ENCODE results near the gene INSIG1. TPM values are rescaled to one million over a fixed set of nuclear protein-coding genes. Genes with fewer than 3 reads are reported as not detected.

The INSIG1 gene
- total and polyA plus RNA-seq, 4 donors: 54.2 to 264 (median 119) TPM

DNA sequence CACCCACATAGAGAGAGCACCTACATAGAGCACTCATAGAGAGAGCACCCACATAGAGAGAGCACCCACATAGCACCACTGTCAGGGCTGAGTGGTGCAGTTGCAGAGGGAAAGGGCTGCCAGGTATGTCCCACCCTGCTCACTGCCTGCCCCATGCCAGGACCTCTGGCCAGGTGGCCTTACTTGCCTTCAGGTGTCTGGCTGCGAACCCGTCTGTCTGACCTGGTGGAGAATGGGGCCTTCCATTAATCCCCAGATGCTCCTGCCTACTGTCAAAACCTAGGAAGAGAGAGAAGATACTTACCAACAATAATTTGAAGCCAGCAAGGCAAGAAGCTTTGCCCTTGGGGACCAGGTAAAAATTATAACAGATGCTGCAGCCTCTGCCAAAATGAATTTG is 51.1 kb downstream of the INSIG1 start:
- no peak overlapping the region for H3K4me3 ChIP-seq
- TF ChIP-seq, protein P1, sequence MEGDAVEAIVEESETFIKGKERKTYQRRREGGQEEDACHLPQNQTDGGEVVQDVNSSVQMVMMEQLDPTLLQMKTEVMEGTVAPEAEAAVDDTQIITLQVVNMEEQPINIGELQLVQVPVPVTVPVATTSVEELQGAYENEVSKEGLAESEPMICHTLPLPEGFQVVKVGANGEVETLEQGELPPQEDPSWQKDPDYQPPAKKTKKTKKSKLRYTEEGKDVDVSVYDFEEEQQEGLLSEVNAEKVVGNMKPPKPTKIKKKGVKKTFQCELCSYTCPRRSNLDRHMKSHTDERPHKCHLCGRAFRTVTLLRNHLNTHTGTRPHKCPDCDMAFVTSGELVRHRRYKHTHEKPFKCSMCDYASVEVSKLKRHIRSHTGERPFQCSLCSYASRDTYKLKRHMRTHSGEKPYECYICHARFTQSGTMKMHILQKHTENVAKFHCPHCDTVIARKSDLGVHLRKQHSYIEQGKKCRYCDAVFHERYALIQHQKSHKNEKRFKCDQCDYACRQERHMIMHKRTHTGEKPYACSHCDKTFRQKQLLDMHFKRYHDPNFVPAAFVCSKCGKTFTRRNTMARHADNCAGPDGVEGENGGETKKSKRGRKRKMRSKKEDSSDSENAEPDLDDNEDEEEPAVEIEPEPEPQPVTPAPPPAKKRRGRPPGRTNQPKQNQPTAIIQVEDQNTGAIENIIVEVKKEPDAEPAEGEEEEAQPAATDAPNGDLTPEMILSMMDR (IDR thresholded peaks at IDR 0.05; ENCODE audit: control extremely low read depth, extremely low read depth): no peak
- H3K4me1 ChIP-seq (ENCODE audit: control insufficient read depth in 5 of 5, insufficient read depth in 5 of 5, low read length in 5 of 5): peaks cover 0 to 5% (median 0%) of the 10 kb centered on the region in 5 donors
- DNase-seq: no peak
- no peak for ATAC-seq (ENCODE audit: insufficient read depth, low FRiP score)
- WGBS, 2 donors: 82 to 88% methylated on average over 2 of the region's 2 CpGs
- H3K27ac ChIP-seq (ENCODE audit: low read depth in 1 of 2, low read length in 1 of 2): no peak overlapping the region
- peaks cover 0 to 6% (median 6%) of the 10 kb centered on the region in 3 donors for H3K27me3 ChIP-seq (ENCODE audit: control insufficient read depth in 3 of 3, insufficient read depth in 3 of 3, low read length in 2 of 3)
- no peaks in the 10 kb centered on the region for H3K36me3 ChIP-seq (ENCODE audit: control insufficient read depth in 4 of 4, insufficient read depth in 4 of 4, low read length in 4 of 4)
- H3K9ac ChIP-seq (ENCODE audit: insufficient read depth in 1 of 2, low read length in 2 of 2): no peak overlapping the region
- no peaks in the 10 kb centered on the region for H3K9me3 ChIP-seq (ENCODE audit: control insufficient read depth in 4 of 4, insufficient read depth in 3 of 4, low read length in 3 of 4)

DNA sequence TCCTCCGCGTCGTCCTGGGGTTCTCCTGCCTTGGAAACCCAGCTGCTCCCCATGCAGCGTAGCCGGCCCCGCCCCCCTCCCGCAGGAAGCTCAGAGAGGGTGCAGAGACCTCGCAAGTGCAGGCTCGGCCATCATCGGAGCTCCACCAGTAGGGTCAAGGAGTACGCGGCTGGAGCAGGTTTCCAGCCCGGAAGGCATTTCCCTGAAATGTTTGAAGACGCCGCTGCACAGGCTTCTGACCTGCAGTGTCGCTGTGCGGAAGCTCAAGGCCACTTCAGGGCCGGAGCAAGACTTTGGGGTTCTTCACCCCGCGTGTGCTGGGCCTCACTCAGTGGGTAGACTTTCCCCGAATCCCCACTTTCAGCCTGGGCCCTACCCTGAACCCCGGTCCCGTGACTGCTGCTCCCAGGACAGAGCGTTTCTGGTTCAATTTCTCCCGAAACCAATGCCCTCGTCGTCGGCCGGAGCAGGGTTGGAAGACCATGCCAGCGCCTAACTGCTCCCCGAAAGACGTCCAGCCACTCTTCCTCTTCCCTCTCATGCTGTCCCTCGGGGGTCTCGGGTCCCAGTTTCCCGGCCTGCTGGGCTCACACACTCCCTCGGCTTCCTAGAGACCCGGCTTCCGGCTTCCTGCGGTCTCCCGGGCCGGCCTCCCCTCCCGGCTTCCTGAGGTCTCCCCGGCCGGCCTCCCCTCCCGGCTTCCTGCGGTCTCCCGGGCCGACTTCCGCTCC is 52.1 kb downstream of the INSIG1 start:
- Histone ChIP-seq H3K9ac (ENCODE audit: insufficient read depth in 1 of 2, low read length in 2 of 2) (no peak overlapping the region), H3K27me3 (ENCODE audit: control insufficient read depth in 3 of 3, insufficient read depth in 3 of 3, low read length in 2 of 3) (peaks cover 0 to 11% (median 6%) of the 10 kb centered on the region in 3 donors), H3K4me3 (no peak overlapping the region), H3K27ac (ENCODE audit: low read depth in 1 of 2, low read length in 1 of 2) (no peak overlapping the region), H3K4me1 (ENCODE audit: control insufficient read depth in 5 of 5, insufficient read depth in 5 of 5, low read length in 5 of 5) (peaks cover 0 to 3% (median 0%) of the 10 kb centered on the region in 5 donors), H3K36me3 (ENCODE audit: control insufficient read depth in 4 of 4, insufficient read depth in 4 of 4, low read length in 4 of 4) (no peaks in the 10 kb centered on the region), H3K9me3 (ENCODE audit: control insufficient read depth in 4 of 4, insufficient read depth in 3 of 4, low read length in 3 of 4) (peaks cover 0 to 4% (median 0%) of the 10 kb centered on the region in 4 donors)
- DNase-seq (no peak), ATAC-seq (ENCODE audit: insufficient read depth, low FRiP score) (no peak)
- WGBS, 2 donors: 50 to 58% methylated on average over 49 of the region's 49 CpGs
- TF ChIP-seq, protein P1 (IDR thresholded peaks at IDR 0.05; ENCODE audit: control extremely low read depth, extremely low read depth): no peak

DNA sequence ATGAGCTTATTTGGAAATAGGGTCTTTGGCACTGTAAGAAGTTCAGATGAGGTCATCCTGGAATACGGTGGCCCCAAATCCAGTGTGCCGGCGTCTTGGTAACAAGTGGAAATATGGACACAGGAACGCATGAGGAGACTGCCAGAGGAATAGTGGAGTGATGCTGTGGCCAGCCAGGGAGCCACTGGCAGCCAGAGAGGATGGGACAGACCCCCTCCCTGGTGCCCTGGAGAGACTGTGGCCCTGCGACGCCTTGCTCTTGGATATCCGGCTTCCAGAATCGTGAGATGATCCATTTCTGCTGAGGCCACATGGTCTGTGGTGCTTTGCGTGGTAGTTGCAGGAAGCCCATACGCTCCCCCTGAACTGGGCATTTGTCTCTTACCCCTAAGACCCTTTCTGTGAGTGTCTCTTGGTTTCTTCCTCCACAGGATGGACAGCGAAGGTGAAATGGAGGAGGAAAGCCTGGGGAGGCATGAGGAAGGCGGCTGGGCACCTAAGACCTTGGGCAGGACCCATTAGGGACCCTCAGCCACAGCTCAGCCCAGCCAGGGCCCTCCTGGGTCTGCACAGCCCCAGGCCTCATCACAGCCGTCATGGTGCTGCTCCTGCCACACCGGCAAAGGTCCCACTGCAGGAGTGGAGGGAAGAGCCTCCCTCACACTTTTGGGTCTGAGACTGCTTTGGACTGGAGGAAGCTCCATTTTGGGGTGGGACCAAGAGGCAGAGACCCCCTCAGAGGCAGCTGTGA is 53.6 kb downstream of the INSIG1 start:
- ATAC-seq (ENCODE audit: insufficient read depth, low FRiP score): no peak
- WGBS, 2 donors: 85 to 88% methylated on average over 14 of the region's 14 CpGs
- no peak overlapping the region for H3K9ac ChIP-seq (ENCODE audit: insufficient read depth in 1 of 2, low read length in 2 of 2)
- H3K36me3 ChIP-seq (ENCODE audit: control insufficient read depth in 4 of 4, insufficient read depth in 4 of 4, low read length in 4 of 4): no peaks in the 10 kb centered on the region
- TF ChIP-seq, protein P1 (IDR thresholded peaks at IDR 0.05; ENCODE audit: control extremely low read depth, extremely low read depth): no peak
- no peak overlapping the region for H3K27ac ChIP-seq (ENCODE audit: low read depth in 1 of 2, low read length in 1 of 2)
- no peak overlapping the region for H3K4me3 ChIP-seq
- peaks cover 0 to 6% (median 0%) of the 10 kb centered on the region in 4 donors for H3K9me3 ChIP-seq (ENCODE audit: control insufficient read depth in 4 of 4, insufficient read depth in 3 of 4, low read length in 3 of 4)
- no peaks in the 10 kb centered on the region for H3K4me1 ChIP-seq (ENCODE audit: control insufficient read depth in 5 of 5, insufficient read depth in 5 of 5, low read length in 5 of 5)
- peaks cover 0 to 21% (median 5%) of the 10 kb centered on the region in 3 donors for H3K27me3 ChIP-seq (ENCODE audit: control insufficient read depth in 3 of 3, insufficient read depth in 3 of 3, low read length in 2 of 3)
- DNase-seq: no peak
